ENCODE data around the gene ITGB7.

DNA sequence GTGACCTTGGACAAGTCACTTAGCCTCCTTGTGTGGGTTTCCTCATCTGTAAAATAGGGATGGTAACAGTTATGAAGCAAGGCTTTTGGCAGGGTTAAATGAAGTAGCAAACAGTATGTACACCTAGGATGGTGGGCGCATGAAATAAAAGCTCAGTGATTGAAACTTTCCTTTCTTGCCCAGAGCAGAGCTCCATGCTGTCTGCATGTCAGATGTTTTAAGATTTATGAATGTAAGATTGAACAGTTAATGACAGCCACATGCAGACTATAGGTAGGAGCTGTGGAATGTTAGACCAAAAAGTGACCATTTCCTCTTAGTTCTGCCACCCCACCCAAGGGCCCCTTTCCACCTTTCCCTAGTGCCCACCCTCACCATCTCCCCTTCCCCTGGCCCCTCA is 12.1 kb downstream of the ITGB7 start:
- TF ChIP-seq, protein P1, sequence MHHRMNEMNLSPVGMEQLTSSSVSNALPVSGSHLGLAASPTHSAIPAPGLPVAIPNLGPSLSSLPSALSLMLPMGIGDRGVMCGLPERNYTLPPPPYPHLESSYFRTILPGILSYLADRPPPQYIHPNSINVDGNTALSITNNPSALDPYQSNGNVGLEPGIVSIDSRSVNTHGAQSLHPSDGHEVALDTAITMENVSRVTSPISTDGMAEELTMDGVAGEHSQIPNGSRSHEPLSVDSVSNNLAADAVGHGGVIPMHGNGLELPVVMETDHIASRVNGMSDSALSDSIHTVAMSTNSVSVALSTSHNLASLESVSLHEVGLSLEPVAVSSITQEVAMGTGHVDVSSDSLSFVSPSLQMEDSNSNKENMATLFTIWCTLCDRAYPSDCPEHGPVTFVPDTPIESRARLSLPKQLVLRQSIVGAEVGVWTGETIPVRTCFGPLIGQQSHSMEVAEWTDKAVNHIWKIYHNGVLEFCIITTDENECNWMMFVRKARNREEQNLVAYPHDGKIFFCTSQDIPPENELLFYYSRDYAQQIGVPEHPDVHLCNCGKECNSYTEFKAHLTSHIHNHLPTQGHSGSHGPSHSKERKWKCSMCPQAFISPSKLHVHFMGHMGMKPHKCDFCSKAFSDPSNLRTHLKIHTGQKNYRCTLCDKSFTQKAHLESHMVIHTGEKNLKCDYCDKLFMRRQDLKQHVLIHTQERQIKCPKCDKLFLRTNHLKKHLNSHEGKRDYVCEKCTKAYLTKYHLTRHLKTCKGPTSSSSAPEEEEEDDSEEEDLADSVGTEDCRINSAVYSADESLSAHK (tag by site-specific recombination; IDR thresholded peaks at IDR 0.05): no peak
- TF ChIP-seq ZBTB1 (tag by site-specific recombination; IDR thresholded peaks at IDR 0.05): no peak
